CD4-positive, alpha-beta T cell treated with Interleukin-4 for 4 hours (primary cell): ENCODE data around the gene MPHOSPH10.
"Not testable (repeated sequence)": the region's sequence is repeated elsewhere in the genome, so short reads cannot be mapped to it uniquely, and the experiment has no call there.

Experiments used
- DNase-seq: peaks from one replicate; pipeline ENCODE4 v3.0.0-alpha.2; 2020

Gene MPHOSPH10

GRCh38 chr2:71130152-71130904 lies at the start of gene MPHOSPH10, which contains the start of gene MCEE:
MPHOSPH10 (plus strand) TSS chr2:71130634; CDS start chr2:71130666, 32 bp downstream.
MCEE (minus strand) TSS chr2:71130229; CDS start chr2:71130219, 10 bp downstream.
- DNase-seq: peak; percentile 86

DNA sequence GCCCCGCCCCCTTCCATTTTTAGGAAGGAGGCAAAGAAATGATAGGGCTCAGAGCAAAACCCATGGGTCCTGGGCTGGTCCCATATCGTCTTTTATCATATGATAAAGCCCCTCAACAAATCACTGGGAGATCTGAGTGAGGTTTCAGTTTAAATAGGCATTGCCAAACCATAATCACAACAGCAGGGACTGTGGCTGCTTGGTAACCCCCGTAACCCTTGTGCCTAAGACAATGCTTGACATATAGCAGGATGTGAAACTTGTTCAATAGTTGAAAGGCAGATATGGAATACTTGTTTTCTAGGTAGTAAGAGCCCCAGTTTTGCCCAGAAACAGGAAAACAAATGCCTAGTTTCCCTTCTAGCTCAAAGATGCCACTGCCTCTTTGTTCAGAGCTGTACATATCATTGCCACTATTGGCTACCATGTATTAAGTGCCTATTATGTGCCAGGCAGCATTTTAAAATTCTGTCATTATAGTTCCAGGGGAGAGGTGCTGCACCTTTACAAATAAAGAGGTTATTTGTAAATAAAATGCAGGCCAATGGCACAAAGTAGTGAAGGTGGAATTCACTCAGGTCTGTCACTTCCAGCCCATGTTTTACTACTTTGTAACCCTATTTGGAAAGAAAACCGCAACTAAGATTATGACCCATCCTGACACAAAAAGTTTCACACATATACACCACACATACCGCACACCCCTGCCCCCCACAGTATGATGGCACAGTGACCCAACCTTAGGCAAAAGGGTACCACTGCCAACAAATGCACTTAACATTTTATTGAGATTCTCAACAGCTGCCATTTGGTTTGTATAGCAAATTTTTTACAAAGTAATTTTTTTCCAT lies 47.8 kb upstream of the MPHOSPH10 start:
- peak; percentile 23 for DNase-seq

- not testable (repeated sequence) for DNase-seq
Observed at GRCh38 chr2:71083297-71083696, 47.1 kb upstream of the MPHOSPH10 start.

GRCh38 chr2:71083752-71084312 lies 46.6 kb upstream of the MPHOSPH10 start:
- not testable (repeated sequence) for DNase-seq

DNA sequence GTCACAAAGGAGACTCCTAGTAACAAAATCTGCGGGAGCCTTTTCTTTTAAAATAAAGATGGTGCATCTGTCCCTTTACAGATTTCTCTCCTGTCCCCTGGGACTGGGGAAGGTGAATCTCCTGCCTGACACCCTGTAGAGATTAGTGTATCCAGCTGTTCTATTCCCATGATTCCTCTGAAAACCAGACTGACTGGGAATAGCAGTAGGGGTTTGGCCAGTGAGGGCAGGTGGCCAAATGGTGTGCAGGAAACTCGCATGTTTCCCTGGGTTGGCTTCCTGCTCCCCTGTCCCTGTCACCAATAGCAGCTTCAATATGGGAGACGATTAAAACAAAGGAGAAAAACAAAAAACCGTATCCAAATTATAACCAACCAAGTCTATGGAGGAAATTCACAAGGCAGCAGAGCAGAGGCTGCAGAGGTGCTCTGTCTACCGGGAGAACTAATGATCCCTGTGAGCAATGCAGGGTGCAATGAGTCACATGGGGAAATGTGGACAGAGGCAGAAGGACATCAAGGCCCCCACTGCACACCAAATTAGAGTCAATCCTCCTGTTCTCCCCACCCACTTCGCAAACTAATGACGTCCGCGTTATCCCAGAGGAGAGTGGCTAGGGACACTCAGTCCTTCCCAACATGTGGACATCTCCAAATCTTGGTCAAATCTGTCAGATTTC lies 45.0 kb upstream of the MPHOSPH10 start:
- not testable (repeated sequence) for DNase-seq

DNA sequence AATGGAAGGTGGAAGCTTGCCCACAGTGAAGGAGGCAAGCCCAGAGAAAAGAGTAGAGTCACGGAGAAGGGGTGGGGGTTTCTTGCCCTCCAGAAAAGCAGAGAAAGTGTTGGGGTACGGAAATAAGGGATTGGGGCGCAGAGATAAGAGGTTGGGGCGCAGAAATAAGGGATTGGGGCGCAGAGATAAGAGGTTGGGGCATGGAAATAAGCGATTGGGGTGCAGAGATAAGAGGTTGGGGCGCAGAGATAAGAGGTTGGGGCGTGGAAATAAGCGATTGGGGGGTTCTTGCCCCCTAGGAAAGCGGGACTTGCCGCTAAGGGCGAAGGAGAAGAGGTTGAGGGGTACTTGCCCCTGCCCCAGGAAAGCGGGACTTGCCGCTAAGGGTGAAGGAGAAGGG lies 41.0 kb upstream of the MPHOSPH10 start:
- not testable (repeated sequence) for DNase-seq

GRCh38 chr2:71091808-71092207 lies 38.6 kb upstream of the MPHOSPH10 start:
- DNase-seq: not testable (repeated sequence)

- not testable (repeated sequence) for DNase-seq
Observed at GRCh38 chr2:71092491-71093260, 37.8 kb upstream of the MPHOSPH10 start.

DNA sequence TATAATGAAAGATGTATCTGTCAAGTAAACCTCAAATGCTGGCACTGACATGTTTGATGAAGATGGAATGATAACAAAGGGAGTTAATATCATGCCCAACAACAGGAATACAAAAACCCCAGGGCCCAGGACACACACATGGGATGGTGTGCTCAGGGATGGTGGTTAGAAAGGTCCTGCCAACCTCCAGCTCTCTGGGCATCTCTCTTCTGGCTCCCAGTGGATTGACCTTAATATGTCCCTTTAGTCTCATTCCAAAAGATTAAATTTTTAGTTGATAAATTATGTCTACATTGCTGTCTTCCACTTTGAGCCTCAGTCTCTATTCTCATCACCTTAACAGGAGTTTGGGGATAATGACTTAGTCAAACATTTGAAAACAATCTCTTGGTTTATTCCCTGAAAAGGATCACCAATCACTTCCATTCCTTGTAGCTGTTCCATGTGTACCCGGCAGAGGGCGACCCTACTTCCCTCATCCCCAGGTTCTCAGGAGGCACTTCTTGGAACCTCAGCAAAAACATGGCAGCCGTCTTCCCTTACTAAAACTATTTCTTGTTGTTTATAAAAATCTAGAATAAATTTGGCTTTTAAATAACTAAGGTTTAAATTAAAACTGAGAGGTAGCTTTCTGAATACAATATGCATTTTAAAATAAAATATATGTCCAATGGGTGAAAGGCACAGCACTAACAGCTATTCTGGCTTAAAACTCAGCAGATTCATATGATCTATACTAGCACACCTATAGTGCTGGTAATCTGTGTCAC lies 30.1 kb upstream of the MPHOSPH10 start:
- peak; percentile 55 for DNase-seq

DNA sequence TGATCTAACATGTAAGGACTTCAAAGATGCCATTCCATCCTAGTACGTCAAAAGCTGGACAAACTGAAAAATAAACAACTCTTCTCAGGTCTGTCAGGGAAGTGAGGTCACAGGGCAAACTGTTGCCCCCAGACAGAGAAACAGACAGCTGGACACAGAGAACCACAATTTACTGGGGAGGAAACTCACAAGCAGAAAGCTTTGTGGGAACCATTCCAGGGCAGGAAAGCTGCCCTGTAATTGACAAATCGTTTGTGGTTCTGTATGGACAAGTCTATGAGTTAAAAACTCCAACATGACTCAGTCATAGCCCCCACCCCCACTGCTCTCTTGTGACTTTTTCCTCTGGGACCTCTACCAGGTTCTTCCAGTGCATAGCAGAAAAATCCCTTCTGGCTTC lies 28.8 kb upstream of the MPHOSPH10 start:
- no peak for DNase-seq

DNA sequence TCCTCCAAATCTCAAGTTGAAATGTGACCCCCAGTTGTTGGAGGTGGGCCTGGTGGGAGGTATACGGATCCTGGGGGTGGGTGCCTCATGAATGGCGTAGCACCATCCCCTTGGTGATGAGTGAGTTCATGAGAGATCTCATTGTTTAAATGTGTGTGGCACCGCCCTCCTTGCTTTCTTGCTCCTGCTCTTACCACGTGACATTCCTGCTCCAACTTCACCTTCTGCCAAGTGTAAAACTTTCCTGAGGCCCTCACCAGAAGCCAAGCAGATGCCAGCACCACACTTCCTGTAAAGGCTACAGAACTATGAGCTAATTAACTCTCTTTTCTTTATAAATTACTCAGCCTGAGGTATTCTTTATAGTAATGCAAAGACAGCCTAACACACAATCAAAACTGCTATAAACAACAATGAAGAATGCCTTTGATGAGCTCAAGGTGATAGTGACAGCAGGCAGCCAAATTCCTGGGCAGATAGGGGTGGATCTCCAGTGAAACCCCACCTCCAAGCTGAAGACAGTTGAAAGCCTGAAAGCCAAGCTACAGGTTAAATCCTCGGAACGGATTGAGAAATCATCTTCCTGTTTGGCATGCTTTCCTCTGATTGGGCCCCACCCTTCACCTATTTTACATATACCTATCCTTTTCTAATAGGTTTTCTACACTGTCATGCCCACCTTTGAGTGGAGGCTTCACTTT lies 27.3 kb upstream of the MPHOSPH10 start:
- no peak for DNase-seq

DNA sequence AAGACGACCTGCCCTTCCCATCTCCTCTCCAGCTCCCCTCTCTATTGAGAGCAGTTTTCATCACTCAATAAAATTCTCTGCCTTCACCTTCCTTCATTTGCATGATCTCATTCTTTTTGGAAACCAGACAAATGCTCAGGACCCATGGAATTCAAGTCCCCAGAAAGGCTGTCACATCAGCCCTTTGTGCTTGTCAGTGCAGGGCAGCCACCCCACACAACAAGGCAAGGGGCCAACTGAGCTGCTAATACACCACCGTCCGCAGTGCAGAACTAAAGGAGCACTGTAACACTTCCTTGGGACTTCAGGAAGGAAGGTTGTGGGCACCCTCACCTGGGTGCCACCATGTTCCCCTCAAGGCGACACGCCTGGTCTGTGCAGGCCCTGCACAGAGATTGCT lies 26.6 kb upstream of the MPHOSPH10 start:
- no peak for DNase-seq

GRCh38 chr2:71106463-71106862 lies 24.0 kb upstream of the MPHOSPH10 start:
- DNase-seq: not testable (repeated sequence)

GRCh38 chr2:71108091-71108490 lies 22.3 kb upstream of the MPHOSPH10 start:
- no peak for DNase-seq

- DNase-seq: no peak
Observed at GRCh38 chr2:71113843-71114242, 16.6 kb upstream of the MPHOSPH10 start.

DNA sequence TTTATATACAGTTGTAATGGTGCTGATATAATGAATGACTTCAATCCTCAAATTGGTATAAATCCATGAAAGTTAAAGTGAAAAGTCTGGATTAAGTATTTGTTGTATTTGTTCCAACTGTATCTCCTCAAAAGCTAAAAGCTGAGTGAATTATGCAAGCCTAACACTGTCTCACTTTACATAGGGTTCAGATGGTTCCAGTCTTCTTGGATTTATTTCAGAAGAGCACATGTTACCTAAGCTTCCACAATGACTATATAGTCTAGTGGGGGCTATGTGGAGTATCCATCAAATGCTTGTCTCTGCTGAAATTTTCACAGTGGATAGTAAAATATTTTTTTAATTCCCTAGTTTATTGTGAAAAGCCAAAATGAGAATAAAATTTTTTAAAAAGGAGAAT lies 13.4 kb upstream of the MPHOSPH10 start:
- no peak for DNase-seq

GRCh38 chr2:71120195-71120594 lies 10.2 kb upstream of the MPHOSPH10 start:
- DNase-seq: no peak

- DNase-seq: no peak
Observed at GRCh38 chr2:71121479-71121878, 9.0 kb upstream of the MPHOSPH10 start.

DNA sequence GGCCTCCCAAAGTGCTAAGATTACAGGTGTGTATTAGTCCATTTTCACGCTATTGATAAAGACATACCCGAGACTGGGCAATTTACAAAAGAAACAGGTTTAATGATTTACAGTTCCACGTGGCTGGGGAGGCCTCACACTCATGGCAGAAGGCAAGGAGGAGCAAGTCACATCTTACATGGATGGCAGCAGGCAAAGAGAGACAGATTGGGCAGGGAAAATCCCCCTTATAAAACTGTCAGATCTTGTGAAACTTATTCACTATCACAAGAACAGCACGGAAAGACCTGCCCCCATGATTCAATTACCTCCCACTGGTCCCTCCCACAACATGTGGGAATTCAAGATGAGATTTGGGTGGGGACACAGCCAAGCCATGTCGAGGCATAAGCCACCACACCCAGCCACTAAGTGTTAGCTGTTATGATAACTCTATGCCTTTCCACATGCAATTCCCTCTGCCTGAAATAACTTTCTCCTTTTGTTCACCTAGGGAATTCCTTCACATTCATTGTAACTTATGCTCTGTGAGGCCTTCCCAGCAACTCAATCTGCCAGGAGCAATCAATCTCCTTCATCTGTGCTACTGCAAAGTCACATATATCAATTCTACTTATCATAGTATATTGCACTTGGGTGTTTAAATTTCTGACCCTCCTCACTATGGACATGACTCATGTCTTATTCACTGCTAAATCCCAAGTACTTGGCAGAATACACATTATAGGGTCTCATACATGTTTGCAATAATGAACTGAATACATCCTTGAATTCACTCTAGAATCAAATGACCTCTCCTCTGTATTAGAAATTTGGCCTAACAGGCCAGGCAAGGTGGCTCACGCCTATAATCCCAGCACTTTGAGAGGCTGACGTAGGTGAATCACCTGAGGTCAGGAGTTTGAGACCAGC lies 7.8 kb upstream of the MPHOSPH10 start:
- DNase-seq: no peak
